ENCODE data around the gene RTP4.

RTP4 gene

DNA sequence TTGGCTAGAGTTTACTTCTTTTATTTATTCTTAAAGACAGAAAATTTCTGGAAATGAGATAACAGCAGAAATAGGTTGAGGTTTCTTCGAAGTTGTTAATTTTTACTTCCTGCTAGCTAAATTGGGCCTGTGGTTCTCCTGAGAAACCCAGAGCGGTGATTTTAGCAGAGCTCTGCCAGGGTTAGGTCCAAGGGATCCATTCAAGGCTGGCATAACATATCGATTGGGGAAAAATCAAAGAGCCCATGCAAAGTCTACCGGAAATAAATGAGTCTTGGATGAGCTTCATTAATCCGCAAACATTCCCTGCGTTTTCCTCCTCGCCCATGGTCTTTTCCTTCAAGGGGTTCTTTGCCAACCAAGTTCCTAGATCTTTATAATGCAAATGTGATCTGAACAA is 45.9 kb upstream of the RTP4 start:
- Histone ChIP-seq H3K27ac (no peak overlapping the region), H3K36me3 (no peaks in the 10 kb centered on the region), H3K4me3 (no peak overlapping the region), H3K27me3 (peaks cover 0 to 5% of the 10 kb centered on the region in 2 donors), H3K4me1 (peaks cover 0 to 11% (median 4%) of the 10 kb centered on the region in 4 donors), H3K9me3 (no peaks in the 10 kb centered on the region)
- intact Hi-C loops (cut with DNase I; ENCODE audit: low total_unique reads): no loop called here
- no peak for DNase-seq
- TF ChIP-seq, protein P1, sequence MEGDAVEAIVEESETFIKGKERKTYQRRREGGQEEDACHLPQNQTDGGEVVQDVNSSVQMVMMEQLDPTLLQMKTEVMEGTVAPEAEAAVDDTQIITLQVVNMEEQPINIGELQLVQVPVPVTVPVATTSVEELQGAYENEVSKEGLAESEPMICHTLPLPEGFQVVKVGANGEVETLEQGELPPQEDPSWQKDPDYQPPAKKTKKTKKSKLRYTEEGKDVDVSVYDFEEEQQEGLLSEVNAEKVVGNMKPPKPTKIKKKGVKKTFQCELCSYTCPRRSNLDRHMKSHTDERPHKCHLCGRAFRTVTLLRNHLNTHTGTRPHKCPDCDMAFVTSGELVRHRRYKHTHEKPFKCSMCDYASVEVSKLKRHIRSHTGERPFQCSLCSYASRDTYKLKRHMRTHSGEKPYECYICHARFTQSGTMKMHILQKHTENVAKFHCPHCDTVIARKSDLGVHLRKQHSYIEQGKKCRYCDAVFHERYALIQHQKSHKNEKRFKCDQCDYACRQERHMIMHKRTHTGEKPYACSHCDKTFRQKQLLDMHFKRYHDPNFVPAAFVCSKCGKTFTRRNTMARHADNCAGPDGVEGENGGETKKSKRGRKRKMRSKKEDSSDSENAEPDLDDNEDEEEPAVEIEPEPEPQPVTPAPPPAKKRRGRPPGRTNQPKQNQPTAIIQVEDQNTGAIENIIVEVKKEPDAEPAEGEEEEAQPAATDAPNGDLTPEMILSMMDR (IDR thresholded peaks at IDR 0.05): no peak

DNA sequence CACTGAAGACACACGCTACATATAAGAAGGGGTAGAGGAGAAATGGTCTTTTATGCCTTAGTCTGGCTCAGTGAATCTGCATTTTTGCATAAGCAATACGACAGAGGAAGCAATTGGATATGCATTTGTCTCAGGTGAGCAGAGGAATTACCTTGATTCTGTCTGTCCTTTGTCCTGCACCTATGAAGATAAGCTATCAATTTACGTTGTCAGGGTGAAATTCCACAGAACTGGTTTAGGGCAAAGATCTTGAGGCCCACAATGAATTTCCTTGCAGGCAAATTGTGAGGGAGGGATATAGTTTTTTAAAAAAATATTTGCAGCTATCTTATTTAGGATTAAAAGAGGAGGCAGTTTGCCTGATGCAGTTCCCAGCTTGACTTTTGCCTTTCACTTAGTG is 45.1 kb upstream of the RTP4 start:
- no peak overlapping the region for H3K27ac ChIP-seq
- peaks cover 0 to 11% (median 4%) of the 10 kb centered on the region in 4 donors for H3K4me1 ChIP-seq
- H3K36me3 ChIP-seq: no peaks in the 10 kb centered on the region
- no peaks in the 10 kb centered on the region for H3K9me3 ChIP-seq
- DNase-seq: no peak
- intact Hi-C loops (cut with DNase I; ENCODE audit: low total_unique reads): no loop called here
- TF ChIP-seq, protein P1 (IDR thresholded peaks at IDR 0.05): no peak
- no peak overlapping the region for H3K4me3 ChIP-seq
- peaks cover 0 to 5% of the 10 kb centered on the region in 2 donors for H3K27me3 ChIP-seq

DNA sequence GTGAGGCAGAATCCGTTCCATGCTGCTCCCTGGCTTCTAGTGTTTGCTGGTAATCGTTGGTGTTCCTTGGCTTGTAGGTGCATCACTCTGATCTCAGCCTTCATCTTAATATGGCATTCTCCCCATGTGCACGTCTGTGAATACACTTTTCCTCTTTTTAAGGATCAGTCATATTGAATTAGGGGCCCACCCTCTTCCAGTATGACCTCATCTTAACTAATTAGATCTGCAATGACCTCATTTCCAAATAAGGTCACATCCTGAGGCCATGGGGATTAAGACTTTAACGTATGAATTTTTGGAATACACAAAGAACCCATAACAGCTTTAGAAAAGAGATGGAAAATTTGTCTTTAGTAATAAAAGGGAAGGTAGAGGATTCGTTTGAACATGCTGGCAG is 42.6 kb upstream of the RTP4 start:
- Histone ChIP-seq H3K27me3 (peaks cover 0 to 5% of the 10 kb centered on the region in 2 donors), H3K4me1 (no peaks in the 10 kb centered on the region), H3K36me3 (no peaks in the 10 kb centered on the region), H3K9me3 (no peaks in the 10 kb centered on the region), H3K27ac (no peak overlapping the region), H3K4me3 (no peak overlapping the region)
- intact Hi-C loops (cut with DNase I; ENCODE audit: low total_unique reads): no loop called here
- TF ChIP-seq, protein P1 (IDR thresholded peaks at IDR 0.05): no peak
- no peak for DNase-seq

DNA sequence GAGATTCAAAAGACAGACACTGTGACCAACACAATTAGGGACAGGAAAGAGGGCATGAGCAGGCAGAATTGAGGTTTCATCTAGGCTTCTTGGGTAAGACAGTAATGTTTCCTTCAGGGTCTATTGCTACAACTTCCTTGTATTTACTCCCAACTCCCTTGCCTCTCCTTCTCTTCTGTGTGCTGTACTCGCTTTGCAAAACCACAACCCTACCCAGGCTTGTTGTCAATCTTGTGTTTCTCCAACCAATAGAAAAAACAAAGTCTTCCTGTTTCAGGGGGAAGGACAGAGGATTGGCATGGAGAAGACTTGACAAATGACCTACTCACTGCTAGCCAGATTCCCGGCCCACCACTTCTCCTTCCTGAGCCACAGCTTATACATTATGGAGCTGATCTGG is 40.3 kb upstream of the RTP4 start:
- intact Hi-C loops (cut with DNase I; ENCODE audit: low total_unique reads): no loop called here

DNA sequence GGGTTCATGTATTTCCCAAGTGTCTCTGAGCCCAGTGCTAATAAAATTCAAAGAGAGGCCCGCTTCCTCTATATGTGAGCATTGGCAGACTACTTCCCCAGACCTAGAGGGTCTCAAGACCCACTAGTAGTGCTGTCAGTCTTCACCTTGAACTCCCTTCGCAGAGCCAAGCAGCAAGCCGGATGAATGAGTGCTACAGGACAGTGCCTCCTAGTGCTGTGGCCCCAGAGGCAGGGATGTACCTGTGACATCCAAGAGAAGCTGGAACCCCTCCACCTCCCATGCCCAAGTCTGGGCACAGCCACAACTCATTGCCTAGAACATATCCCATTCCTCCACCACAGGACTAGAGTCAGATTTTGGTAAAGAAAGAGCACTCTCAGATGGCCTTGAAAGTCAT is 39.5 kb upstream of the RTP4 start:
- Histone ChIP-seq H3K4me3 (no peak overlapping the region), H3K27ac (no peak overlapping the region), H3K27me3 (no peaks in the 10 kb centered on the region), H3K4me1 (no peaks in the 10 kb centered on the region), H3K9me3 (no peaks in the 10 kb centered on the region), H3K36me3 (no peaks in the 10 kb centered on the region)
- intact Hi-C loops (cut with DNase I; ENCODE audit: low total_unique reads): no loop called here
- TF ChIP-seq, protein P1 (IDR thresholded peaks at IDR 0.05): no peak
- DNase-seq: no peak

More for the DNA sequence above, 40.3 kb upstream of the RTP4 start:
- H3K27ac ChIP-seq: no peak overlapping the region
- no peaks in the 10 kb centered on the region for H3K4me1 ChIP-seq
- no peak for DNase-seq
- no peak overlapping the region for H3K4me3 ChIP-seq
- no peaks in the 10 kb centered on the region for H3K36me3 ChIP-seq
- H3K9me3 ChIP-seq: no peaks in the 10 kb centered on the region
- H3K27me3 ChIP-seq: peaks cover 0 to 4% of the 10 kb centered on the region in 2 donors
- TF ChIP-seq, protein P1 (IDR thresholded peaks at IDR 0.05): no peak

DNA sequence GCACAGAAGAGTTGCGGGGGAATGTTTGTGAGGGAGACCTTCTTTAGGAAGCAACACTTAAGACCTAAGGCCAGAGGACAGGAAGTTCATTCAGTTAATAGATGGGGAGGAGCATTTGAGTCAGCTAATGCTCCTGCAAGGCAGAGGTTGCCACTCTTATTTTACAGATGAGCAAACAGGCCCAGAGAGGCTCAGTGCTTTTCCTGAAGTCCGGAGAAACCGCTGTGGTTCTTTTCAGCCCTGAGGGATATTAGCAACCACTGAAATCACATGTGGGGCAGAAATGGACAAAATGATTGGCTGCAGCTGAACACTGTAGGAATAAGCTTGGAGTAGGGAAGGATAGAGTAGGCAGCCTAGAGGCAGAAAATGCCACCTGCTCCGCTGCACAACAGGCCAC is 33.3 kb upstream of the RTP4 start:
- Histone ChIP-seq H3K27me3 (peaks cover 0 to 2% of the 10 kb centered on the region in 2 donors), H3K4me3 (no peak overlapping the region), H3K27ac (no peak overlapping the region), H3K4me1 (no peaks in the 10 kb centered on the region), H3K36me3 (no peaks in the 10 kb centered on the region), H3K9me3 (no peaks in the 10 kb centered on the region)
- intact Hi-C loops (cut with DNase I; ENCODE audit: low total_unique reads): no loop called here
- no peak for DNase-seq
- TF ChIP-seq, protein P1 (IDR thresholded peaks at IDR 0.05): no peak
